Amygdala (tissue), 56 donors: ENCODE results near the gene PCNT.

ENCODE experiments used
- DNase-seq, 56 donors: peaks; one replicate each; lab custom pipeline; 2025; lab: John Stamatoyannopoulos, UW

PCNT gene

DNA sequence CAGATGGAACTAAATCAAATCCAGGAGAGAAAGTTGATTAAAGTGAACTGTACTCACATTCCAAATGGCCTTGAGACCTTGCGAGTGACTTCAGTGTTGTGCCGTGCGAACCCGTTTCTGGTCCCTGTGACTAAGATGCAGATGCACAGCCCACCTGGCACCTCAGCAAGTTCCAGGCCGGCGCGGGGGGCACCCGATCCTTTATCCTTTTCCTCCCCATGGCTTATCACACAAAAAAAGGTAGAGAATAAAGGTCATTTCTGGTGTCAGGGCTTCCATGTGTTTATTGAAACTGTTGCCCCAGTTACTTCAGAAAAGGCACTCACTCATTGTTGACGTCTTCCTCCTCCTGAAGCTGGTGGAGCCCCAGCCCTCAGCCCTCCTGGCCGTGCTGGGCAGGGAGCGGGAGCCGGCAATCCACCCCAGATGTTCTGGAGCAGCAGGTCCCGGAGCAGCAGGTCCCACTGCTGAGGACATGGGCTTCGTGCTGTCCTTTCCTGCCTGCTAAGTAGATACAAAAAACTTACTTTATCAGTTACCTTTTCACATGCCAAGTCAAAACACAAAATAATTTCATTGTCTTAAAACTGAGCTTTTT lies 53.0 kb downstream of the PCNT start:
- no peak for DNase-seq

DNA sequence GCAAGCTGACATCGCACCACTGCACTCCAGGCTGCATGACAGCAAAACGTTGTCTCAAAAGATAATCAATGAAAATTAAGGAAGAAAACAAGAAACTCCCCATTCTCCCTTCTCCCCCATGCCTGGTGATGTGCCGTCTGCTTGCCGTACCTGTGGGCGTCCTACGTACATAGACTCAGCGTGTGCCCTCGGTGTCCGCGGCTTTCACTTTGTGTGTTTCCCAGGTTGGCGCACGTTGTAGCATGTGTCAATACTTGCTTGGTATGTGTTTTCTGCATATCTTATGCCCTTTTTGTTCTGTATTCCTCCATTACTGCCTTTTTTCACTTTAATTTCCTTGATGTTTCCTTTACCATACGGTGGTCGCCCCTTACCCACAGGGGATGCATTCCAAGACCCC lies 53.8 kb downstream of the PCNT start:
- DNase-seq = no peak

DNA sequence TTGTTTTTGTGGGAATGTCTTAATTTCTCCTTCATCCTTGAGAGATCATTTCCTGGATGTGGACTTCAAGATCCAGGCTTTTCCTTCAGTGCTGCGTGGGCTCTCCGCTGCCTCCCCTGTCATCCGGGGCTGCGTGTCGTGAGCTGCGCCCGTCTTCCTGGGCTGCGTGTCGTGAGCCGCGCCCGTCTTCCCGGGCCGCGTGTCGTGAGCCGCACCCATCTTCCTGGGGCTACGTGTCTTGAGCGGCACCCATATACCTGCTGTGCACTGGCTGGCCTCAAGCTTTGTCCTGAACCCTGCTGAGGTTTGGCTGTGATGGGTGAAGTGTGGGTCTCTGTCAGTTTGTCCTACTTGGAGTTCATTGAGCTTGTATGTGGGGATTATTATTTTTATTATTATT lies 55.1 kb downstream of the PCNT start:
- no peak for DNase-seq

DNA sequence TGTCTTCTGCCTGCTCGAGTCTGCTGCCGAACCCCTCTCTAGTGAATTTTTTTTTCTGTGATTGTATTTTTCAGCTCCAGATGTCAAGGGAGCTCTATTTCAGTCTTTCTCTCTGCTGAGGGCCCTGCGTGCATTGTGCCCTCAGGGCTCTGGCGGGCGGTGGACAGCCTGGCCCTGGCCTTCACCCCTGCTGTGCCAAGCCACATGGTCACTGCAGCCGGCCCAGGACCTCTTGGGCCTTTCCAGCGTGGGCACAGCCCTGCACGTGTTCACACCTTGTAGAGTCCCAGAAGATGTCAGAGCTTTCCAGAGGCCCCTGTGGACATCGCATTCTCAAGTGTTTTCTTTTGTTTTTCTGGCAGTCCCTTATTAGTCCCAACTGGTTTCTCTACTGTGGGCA lies 55.7 kb downstream of the PCNT start:
- no peak for DNase-seq

DNA sequence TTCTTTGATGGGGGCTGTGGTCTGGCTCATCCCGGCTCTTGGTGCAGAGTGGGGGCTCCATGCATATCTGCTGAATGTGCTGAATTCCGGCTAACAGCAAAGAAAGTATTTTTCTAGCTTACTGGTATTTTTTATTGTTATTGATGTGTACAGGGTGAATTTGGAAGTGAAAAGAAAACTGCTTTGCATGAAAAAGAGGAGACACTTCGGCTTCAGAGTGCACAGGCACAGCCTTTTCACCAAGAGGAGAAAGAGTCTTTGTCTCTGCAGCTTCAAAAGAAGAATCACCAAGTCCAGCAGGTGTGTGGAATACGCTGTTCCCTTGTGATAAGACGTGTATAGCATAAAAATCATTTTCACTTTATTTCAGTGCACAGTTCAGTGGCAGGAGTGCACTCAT lies 57.6 kb downstream of the PCNT start:
- no peak for DNase-seq

DNA sequence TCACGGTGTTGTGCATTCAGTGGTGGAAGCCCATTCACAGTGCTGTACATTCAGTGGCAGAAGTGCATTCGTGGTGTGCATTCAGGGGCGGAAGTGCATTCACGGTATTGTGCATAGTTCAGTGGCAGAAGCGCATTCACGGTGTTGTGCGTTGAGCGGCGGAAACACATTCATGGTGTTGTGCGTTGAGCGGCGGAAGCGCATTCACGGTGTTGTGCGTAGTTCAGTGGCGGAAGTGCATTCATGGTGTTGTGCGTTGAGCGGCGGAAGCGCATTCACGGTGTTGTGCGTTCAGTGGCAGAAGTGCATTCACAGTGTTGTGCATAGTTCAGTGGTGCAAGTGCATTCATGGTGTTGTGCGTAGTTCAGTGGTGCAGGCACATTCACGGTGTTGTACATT lies 60.6 kb downstream of the PCNT start:
- DNase-seq = no peak

DNA sequence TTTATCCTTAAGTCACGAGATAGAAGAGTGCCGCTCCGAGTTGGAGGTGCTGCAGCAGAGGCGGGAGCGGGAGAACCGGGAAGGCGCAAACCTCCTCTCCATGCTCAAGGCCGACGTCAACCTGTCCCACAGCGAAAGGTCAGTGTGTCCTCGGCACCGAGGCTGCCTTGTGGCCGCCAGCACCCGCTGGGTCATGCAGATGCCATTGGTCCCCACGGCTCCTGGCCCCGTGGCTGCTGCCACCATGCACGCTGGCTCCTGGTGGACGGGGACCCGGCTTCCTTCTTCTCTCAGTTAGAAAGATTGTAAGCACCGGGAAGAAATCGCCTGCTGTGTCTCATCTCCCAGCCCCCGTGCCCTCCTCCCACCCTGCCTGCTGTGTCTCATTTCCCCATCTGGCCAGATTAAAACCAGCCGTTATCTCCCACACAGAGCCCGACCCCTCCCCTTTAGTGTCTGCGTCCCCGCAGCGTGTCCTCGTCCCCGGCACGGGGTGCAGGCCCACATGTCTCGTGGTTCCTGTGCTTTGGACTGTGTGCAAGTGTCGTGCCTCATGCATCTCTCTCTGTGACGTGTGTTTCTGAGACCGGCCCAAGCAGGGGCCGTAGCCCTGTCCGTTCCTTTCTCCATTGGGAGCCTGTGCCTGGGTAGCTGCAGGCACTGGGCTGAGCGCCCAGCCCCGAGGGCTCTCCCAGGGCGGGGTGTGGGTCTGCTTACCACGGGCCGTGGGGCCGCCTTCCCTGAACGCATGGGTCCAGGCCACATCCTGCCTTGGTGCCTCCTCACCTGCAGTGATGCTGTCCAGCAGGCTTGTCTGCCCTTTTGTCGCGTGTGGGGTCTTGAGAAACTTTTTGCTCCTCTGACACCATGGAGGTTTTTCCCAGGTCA lies 62.1 kb downstream of the PCNT start:
- DNase-seq = no peak

DNA sequence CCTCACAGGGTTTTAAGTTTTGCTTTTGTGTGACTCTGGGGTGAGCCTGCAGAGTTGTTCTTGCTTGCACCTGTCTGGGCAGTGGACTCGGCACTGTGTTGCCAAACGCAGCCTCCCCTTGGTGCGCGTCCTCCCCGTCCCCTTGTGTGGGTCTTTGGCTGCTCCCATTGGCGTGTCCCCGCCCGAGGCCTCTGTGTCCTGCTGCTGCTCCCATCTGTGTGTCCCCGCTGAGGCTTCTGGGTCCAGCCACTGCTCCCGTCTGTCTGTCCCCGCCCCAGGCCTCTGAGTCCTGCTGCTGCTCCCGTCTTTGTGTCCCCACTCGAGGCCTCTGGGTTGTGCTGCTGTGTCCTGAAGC lies 62.8 kb downstream of the PCNT start:
- DNase-seq = no peak

DNA sequence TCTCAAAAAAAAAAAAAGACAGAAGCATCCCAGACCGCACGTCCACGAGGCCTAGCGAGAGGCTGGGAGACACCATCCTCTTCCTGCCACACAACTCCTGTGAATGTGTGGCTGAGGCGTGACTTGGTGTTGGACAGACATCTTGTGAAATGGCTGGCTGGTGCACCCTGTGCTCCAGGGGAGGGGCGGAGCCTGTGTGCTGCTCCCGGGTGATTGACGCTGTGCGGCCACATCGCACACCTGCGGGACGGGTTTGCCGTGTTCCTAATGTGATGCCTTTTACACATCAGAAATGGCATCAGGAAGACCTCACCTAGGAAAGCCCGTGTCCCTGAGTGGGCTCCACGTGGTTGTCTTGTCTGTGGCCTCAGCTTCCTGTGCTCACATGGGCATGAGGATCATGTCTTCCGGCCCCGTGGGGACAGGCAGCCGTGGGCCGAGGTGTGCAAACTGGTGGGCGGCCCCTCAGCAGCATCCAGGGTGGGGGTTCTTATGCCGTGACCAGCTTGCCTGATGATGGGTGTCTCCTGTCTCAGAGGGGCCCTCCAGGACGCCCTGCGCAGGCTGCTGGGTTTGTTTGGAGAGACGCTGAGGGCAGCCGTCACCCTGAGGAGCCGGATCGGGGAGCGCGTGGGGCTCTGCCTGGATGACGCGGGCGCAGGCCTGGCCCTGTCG lies 64.4 kb downstream of the PCNT start:
- no peak for DNase-seq

DNA sequence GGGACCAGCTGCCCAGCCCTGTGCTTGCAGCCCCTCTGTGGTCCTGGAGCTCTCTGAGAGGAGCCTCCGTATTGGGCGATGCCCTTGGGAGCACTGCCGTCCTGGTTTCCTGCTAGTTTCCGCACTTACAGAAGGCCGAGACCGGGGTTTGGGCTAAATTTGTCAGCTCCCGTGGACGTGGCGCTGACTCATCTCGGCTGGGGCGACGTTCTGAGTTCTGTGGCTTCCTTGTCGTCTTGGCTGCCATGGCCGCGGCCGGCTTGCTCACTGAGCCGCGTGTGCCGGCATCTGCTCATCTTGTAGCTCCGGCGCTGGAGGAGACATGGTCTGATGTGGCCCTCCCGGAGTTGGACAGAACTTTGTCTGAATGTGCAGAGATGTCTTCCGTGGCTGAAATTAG lies 64.9 kb downstream of the PCNT start:
- no peak for DNase-seq

DNA sequence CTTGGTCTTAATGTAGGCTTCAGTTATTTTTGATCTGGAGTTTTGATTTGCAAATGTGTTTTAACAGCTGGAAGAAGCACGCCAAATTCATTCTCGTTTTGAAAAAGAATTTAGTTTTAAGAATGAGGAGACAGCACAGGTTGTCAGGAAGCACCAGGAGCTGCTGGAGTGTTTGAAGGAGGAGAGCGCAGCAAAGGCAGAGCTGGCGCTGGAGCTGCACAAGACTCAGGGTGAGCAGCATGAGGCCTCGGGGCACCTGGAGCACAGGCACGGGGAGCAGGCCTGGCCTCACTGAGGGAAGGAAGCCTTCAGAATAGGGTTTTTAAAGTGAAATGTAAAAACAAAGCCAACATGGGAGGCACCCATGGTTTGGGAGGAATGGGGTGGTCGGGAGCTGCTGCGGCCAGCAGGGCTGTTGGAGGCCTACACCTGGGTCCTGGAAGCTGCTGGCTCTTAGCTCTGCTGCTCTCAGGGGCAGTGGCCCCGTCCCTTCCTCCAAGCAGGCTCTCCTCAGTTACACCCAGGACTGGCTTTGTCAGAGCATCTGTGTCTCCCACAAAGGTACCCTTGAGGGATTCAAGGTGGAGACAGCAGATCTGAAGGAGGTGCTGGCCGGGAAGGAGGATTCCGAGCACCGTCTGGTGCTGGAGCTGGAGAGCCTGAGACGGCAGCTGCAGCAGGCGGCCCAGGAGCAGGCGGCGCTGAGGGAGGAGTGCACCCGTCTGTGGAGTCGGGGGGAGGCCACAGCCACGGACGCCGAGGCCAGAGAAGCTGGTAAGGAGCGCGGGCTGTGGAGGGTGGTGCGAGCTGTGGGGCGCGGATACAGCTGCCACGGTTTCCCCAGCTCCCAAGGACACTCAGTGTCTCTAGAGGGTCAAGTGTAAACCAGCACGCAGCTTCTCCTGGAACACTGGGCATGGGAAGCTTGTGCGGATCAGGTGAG lies 66.9 kb downstream of the PCNT start:
- no peak for DNase-seq

DNA sequence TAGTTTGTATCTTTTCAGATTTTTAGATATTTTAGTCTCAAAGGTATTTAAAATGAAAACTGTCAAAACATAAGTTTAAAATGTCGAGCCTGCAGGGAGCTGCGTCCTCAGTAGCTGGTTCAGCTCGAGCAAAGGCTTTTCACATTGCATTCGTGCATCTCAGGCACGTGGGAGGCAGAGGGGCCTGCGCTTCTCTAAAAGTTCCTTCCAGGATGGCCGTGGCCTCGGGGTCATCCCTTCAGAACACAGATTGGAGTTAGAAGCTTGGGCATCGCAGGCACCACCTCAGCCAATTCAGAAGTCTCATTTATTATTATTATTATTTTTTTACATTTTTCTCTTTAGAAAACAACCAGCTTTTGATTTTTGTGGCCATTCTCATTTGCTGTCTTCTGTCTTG lies 67.8 kb downstream of the PCNT start:
- DNase-seq = no peak

DNA sequence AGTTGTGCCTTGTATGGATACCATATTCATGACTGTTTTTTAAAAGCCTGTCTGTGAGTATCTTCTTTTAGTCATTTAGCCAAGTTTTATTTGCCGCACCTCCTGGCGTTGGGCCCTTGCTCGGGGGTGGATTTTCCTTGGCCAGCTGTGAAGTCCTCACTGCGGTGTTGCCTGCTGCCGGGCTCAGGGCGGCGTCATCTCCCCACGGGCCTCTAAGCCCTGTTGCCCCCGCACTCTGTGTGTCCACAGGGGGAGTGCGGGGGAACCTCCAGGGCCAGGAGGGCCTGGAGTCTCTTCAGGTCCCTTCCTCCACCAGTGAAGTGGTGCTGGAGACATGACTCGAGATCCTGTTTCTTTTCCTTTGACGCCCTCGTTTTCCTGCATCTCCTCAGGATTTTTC lies 69.0 kb downstream of the PCNT start:
- DNase-seq = peak in 2 of 56 donors; percentile 16 to 25

DNA sequence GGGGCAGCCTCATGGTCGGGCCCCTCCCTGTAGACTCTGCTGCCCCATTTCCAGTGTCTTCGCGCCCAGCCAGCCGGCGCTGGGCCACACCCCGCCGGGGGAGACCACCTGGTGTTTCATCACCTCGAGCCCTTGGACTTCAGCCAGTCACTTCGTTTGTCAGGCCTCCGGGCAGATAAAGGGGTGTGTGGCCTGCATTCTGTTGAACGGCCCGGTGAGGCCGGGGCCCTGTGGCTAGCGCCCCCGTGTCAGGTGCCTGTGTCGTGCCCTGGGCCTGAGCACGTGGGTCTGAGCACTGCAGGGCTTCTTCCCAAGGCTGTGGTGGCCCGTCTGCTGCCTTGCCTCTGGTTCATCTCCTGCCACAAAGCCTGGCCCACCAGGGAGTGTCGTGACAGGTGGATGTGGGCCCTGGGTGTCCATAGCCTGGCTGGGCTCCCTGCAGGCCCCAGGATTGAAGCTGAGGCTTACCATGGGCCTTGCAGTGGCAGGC lies 69.5 kb downstream of the PCNT start:
- no peak for DNase-seq

DNA sequence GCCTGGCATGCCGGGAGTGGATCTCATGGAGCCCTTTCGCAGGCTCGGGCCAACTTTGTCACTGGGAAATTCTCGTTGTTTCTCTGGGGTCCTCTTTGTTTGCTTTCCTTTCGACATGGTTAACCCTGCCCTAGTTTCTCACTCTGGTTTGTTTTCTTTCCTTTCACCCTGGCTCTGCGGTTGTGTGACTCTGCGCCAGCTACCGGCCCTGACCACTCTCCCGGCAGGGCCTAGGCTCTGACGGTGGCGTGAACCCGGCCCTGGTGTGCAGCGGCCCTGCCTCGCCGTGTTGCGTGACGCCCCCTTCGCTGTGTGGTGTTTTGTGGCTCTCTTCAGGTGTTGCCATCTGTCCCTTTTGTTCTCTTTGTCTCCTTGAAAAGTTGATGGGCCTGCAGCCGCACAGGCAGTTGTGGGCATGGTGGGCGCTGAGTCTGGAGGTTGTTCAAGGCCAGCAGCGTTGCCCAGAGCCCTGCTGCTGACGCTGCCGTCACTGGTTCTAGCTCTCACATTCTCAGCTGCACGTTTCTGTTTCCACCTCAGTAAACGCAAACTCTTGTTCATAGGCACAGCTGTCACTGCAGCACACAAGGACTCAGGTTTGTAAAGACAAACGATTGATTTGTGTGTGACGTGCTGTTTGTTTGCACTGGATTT lies 70.1 kb downstream of the PCNT start:
- peak in 1 of 56 donors; percentile 18 for DNase-seq

DNA sequence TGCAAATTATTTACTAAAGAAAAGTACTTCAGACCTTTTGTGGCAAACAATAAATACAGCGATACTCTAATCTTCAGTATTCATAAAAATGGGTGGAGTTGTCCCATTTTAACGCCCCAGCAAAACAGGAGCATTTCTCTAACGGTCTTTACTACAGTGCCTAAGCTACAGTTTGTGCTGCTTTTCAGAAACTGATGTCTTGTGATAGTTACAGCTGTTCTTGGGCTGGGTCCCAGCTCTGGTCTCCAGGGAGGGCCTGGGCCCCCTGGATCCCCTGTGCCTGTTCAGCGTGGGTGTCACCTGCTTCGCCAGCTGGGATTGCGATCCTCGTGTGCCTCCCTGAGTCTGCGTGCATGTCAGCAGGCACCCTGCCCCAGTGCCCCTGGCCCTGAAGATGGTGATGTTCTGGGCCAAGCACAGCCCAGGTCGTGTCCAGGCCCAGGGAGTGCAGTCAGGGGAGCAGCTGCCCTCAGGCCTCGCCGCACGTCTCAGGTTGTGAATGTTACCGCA lies 70.7 kb downstream of the PCNT start:
- DNase-seq = peak in 1 of 56 donors; percentile 8

DNA sequence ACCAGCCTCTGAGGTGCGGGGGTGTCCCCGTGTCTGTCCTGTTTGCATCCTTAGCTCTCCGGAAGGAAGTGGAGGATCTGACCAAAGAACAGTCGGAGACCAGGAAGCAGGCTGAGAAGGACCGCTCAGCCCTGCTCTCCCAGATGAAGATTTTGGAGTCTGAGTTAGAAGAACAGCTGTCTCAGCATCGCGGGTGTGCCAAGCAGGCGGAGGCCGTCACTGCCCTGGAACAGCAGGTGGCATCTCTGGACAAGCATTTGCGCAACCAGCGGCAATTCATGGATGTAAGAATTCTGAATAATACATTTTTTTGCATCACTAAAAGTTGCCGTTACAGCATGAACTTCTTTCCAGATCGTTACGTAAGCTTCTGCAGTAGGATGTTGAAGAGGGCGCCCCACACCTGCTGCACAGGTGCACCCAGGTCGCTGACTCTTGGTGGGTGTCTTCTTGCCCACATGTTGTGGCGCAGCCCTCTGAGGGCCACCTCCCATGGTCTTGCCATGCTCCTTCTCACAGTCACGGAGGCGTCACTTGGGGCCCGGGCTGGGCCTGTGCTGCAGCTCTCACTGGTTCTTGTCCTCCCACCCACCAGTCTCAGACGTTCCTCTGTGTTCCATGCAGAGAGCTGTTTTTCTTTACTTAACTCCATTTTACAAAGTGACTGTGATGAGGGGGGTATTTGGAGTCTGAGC lies 73.4 kb downstream of the PCNT start:
- no peak for DNase-seq

DNA sequence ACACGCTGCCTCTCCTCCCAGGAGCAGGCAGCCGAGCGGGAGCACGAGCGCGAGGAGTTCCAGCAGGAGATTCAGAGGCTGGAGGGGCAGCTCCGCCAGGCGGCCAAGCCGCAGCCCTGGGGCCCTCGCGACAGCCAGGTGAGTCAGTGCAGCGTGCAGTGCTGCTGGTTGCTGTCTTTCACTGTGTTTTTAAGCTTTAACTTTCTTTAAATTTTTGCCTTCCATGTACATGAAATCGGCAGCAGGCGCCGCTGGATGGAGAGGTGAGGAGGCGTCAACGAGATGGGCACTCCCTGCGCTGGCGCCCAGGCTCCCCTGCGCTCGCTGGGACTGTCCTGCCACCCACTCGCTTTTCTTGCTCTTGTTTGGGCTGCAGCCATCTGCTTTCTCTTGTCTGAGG lies 74.0 kb downstream of the PCNT start:
- DNase-seq = peak in 6 of 56 donors; percentile 11 to 32 (median 16)

DNA sequence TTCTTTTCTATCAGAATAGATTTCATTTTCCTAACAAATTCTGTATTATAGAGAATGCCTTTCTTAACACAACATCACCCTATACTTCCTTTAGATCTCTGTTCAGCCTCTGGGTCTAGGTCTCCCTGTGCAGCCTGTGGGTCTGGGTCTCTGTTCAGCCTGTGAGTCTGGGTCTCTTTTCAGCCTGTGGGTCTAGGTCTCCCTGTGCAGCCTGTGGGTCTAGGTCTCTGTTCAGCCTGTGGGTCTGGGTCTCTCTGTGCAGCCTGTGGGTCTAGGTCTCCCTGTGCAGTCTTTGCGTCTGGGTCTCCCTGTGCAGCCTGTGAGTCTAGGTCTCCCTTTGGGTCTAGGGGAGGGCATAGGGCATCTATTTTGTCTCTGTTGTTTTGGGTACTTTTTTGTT lies 75.2 kb downstream of the PCNT start:
- DNase-seq = no peak
